HG03175 (cell line): ENCODE results near the gene EFCAB5.
A peak's percentile ranks its signal among the peaks of the same experiment; 100 is the strongest.
"Not testable (repeated sequence)": the region's sequence is repeated elsewhere in the genome, so short reads cannot be mapped to it uniquely, and the experiment has no call there.

Source experiments
- ATAC-seq: cut with Tn5 transposase; IDR thresholded peaks from one replicate; pipeline ENCODE4 v1.9.1; 2021; ENCODE audit warnings: mild to moderate bottlenecking, moderate library complexity; ENCODE audit not compliant: unreplicated experiment

EFCAB5 gene

DNA sequence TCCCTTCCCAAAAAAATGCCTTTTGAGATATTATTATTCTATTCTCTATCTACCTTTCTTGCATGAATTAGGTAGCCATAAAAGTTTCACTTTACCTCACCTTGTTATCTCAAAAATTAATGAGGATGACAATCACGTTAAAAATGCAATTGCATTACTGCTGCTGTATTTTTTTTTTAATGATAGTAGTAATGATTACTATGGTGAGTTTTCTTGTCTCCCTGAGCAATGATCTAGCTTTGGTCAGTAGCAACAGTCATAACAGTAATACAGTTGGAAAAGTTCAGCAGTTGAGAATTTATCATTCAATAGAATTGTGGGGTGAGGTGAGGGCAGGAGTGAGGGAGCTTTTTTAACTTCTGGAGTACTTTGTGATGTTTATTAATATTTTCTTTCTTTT lies at the start of gene EFCAB5:
EFCAB5 (plus strand) TSS at position 301 of the 400 bp plus-strand sequence. CDS start 163 bp downstream, outside the sequence.
- no peak for ATAC-seq

DNA sequence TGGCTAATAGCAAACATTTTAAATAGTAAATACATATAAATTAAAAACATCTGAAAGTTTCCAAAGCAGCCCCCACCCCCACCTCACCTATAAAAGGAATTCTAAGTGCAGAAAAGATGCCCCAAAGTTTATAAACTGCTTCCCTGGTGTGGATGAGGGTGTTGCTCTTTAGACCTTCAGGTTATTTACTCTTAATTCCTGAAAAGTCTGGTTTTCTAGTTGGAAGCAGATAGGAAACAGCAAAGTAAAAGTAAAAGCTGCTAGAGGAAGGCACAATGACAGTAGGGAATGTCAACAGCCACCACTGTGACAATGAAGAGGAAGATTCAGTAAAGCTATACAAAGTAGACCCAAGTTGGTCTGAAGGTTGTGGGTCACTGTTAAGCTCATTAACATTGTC lies 49.2 kb upstream of the EFCAB5 start:
- no peak for ATAC-seq

DNA sequence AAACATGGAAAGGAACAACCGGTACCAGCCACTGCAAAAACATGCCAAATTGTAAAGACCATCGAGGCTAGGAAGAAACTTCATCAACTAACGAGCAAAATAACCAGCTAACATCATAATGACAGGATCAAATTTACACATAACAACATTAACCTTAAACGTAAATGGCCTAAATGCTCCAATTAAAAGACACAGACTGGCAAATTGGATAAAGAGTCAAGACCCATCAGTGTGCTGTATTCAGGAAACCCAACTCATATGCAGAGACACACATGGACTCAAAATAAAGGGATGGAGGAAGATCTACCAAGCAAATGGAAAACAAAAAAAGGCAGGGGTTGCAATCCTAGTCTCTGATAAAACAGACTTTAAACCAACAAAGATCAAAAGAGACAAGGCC lies 44.3 kb upstream of the EFCAB5 start:
- not testable (repeated sequence) for ATAC-seq

DNA sequence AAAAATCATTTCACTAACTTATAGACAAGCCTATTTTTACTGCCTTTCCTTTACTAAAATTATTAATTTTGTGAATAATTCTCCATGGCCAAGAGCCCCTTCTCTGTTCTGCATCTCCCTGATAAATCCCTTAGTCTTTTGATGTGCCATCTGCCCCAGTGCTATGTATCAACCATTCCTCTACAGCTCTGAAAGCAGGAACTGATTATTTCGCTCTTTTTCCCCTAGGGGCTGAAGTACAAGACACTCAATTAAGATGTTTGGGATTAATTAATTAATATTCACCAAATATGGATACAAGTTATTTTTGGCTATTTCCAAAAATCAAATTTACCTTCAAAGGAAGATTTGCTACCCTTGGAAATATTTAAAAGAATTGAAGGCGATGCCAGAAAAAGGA lies 38.0 kb upstream of the EFCAB5 start:
- no peak for ATAC-seq

DNA sequence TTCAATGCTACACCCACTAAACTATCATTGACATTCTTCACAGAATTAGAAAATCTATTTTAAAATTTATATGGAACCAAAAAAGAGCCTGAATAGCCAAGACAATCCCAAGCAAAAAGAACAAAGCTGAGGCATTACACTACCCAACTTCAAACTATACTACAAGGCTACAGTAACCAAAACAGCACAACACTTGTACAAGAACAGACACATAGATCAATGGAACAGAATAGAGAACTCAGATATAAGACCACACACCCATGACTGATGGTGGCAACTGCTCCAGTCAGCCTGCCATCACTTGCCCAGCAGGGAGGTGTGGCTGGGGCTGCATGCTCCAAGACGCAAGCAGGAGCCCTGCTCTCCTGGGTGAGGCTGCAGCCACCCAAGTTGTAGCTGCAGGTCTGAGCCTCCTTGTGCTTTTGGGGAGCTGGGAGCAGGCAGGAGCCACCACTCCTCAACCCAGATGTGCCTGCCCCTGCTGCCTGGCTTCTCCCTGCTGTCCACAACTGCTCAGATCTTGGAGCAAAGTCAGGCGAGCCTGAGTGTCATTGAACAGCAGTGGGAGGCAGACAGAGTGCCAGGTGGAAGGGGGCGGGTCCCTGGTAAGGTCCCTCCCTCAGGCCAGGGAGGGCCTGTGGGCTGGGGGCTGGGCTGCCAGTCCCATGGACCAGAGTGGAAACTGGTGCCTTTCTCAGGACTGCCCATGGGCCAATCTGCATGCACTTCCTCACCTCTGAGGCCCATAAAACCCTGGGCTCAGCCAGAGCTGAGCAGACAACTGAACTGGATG lies 36.2 kb upstream of the EFCAB5 start:
- no peak for ATAC-seq

DNA sequence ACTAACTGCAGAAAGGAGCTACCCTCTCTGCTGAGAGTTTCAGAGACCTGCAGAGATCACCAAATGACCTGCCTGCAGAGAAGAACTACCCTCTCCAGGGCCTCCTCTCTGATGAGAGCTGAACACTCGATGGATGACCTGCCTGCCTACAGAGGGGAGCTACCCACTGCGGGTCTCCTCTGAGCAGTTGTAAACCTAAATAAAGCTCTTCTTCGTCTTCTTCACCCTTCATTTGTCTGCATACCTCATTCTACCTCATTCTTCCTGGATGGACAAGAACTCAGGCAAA lies 35.6 kb upstream of the EFCAB5 start:
- no peak for ATAC-seq

DNA sequence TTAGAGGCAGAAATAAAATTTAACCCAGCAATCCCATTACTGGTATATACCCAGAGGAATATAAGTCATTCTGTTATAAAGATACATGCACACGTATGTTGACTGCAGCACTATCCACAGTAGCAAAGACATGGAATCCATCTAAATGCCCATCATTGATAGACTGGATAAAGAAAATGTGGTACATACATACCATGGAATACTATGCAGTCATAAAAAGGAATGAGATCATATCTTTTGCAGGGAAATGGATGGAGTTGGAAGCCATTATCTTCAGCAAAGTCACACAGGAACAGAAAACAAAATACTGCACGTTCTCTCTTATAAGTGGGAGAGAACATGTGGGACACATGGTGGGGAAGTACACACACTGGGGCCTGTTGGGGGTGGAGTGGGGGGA lies 34.5 kb upstream of the EFCAB5 start:
- no peak for ATAC-seq

DNA sequence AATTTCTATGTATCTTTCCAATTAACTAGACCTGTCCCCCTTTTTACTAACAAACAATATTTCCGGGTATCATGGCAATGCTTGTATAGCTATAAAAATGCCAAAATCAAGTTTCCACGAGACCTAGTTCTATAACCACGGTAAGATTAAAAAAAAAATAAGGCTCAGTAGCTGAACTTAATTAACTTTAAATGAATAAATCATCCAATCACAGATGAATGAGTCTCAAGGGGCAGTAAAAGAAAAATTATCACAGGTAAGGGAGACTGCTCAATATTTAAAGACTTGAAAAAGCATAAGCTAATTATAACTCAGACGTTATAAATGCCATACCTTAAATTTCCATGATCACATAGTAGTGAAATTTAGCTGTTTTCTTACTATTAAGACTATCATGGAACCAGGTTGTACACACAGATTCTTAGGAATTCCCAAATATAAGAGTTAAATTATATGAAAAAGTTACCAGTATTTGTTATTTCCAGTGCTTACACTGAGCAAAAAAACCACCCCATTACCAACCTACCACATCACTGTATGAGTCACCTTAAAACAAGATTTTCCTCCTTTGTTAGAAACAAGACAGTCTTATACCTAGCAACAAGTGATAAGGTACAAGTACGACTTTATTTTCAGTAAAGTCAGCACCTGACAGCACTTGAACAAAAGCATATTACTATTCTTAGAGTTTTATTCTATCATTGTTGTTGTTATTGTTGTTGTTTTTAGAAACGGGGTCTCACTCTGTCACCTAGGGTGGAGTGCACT lies 32.0 kb upstream of the EFCAB5 start:
- ATAC-seq, result no peak

DNA sequence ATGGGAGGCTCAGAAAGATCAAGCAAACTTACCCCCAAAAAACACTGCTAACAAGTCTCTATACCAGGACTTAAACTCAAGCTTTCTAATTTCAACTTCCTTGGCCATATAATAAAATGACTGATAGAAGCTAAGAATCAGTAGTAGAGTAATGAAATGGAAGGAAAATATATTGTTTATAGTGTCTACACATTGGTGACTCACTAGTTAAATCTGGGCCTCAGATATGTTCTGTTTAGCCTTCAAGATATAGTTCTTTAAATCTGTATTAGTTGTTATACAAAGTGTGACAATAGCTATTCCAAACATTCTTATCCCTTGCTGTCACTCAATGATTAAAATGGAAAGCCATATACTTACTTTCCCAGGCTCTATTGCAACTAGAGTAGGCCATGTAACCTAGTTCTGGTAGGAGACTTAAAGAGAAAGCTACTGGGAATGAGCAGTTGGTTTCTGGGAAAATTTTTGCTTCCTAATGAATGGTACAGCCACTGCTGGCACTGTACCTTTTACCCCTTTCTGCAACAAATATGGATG lies 29.7 kb upstream of the EFCAB5 start:
- ATAC-seq, result no peak

DNA sequence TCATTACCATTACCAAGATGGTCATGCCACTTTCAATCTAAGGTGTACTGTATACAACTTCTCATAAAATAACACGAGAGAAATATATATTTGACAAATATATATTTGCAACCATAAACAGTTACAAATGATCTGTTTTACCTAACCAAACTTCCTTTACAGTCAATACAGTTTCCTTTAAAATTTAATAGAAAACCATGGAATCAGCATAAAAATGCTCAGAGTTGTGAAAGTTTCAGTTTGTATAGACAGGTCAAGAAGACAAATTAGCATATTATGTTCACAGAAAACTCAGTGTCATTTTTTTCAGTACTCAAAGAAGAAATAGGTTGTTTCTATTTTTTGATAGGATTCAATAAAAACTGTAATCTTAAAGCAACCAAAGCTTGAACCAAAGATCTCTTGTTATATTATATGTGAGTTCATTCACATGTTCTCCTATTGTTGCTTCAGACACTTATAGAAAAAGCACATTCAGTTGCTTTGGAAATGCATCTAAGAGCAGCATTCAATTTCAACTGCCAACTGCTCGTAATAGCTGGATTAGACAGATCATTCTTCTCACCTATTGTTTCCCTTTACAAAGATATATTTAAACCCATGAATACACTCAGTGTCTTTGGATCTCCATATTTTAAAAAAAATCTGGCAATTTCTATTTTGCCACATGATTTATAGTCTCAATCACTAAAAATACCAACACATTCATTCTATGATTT lies 26.5 kb upstream of the EFCAB5 start:
- ATAC-seq, result no peak

DNA sequence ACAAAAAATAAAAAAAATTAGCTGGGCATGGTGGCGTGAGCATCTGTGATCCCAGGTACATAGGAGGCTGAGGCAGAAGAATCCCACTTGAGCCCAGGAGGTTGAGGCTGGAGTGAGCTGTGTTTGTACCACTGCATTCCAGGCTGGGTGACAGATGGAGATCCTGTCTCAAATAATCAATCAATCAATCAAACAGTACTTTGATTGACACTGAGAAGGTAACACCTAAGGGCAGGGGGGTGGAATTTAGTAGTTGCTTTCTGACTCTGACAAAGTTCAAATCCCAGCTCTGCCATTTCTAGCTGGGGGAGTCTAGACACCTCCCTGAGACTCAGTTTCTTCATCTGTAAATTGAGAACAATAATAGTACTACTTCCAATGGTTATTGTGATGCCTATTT lies 23.4 kb upstream of the EFCAB5 start:
- ATAC-seq, result no peak

DNA sequence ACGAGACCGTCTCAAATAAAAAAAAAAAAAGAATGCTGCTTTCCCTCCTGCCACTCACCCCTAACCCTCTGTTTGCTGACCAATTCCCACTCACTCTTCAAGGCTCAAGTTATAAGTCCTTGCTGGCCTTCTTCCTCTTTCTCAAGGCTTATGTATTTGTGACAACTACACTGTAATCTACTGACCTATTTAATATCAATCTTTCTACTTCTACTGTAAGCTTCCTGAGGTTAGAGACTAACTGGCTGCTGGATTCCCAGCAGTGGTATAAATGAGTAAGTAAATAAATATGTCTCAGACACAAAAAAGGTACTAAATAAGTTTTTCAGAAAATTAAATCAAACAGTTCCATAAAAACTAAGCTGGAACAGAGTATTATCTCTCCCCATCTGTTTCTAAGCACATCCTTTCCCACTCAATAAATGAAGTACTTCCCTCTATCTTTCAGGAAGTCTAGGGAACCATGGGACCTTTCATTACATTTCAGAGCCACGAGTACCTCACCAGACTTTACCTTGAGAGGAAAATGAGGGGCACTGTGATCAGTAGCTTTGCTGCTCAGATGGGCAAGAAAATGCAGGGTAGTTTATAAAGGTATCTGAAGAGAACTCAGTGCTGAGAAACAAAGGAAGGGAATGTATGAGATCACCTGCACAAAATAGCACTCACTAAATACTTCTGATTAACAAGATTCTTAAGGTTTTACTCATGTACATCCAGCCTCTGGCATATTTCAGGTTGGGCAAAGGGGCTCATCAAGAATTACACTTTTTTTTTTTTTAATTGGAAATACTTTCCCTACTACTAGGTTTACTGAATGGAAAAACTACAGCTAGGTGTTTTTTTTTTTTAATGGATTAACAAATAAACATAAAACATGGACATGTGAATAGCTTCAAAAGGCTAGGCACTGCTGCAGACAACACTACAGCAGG lies 22.2 kb upstream of the EFCAB5 start:
- no peak for ATAC-seq

DNA sequence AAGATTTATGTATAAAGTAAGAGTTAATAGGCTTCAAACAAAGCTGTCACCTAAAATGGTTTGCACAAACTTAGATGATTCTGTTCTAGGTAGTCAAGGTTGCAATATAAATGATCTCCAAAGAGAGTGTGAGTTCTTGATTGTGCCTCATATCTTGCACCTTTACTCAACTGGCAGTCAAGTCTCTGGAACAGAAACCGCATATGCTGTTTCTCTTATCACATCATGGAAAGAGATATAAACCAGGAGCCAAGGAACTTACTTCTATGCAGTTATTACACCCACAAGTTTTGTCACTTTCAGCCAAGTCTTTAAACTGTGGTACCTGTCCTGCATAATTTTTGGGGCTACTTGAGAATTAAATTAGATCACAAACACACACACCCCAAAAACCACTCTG lies 16.6 kb upstream of the EFCAB5 start:
- no peak for ATAC-seq

DNA sequence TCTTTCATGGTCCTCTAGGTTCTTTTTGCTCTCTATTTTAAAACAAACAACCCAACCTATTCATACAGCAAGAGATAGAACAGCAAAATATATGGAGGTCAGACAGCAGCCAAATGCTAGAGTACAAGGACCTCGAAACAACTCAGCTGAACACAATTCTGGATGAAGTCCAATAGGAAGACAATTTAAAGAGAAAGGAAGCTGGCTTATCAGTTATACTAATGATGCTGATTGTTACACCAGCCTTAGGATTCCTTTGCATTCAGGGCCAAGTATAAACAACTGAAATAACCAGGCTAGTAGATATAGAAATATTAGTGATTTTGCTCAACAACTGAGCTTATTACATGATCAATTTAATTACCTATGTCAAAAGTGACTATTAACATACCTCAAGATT lies 13.9 kb upstream of the EFCAB5 start:
- no peak for ATAC-seq

DNA sequence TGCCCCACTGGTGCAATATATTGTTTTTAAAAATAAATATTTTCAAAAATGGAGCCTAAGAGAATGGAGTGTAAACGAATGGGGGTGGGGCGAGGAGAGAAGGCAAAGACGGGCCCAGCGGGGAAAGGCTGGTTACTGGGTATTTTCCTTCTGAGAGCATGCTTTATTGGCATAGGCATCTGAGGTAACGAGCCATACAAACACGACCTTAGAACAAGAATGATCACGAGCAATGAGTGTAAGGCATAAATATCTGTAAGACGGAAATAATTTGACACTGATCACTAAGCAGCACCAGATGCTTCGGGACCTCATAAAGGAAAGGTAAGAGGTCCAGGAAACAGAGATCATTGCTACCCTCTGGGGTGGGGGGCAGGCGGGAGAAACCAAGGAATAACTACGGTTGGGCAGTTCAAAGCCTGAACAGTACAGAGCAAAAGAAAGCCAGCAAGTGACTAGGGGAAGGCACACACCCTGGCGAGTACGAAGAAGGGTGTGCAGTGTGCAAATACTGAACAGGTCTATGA lies 12.4 kb upstream of the EFCAB5 start:
- no peak for ATAC-seq

DNA sequence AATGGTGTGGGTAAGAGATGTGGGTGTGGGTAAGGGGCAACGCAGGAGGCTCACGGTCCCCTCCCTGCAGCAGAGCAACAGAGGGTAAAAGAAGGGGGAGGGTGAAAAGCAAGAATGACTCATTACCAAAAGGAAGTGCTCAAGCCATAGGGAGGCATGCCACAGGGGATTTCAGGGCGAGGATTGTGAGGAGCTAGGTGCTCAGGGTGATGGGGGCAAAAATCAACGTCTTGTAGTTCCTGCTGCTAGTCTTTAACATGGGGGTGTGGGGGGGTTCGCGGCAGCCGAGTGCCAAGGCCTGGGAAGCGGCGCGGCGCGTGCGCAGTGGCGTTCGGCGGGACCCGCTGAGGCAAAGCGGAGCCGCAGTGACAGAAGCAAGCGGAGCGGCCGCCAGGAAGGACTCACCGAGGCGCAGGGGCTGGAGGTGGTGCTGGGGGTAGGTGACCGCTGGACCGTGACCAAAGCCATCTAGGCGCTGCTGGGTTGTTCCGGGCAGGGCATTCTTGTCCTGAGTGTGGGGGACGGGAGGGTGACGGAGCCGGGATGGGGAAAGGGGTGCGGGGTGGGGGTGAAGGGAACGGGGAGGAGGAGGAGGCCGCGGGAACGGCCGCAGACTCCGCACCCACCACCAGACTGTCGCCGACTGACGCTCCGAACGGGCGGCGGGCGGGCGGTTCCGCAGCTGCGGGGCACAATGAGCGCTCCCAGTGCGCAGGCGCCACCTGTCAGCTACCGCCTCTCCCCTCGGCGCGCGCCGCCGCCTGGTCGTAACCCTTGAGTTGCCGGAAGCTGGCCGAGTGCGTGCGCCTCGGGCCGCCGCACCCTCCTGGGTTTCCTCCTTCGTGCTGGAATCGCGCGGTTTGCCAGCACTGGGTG lies 11.7 kb upstream of the EFCAB5 start, which contains the start of gene SSH2:
SSH2 (minus strand) TSS at position 696 of the 876 bp plus-strand sequence; CDS start at position 468, 228 bp downstream.
- ATAC-seq, result peak; percentile 61

DNA sequence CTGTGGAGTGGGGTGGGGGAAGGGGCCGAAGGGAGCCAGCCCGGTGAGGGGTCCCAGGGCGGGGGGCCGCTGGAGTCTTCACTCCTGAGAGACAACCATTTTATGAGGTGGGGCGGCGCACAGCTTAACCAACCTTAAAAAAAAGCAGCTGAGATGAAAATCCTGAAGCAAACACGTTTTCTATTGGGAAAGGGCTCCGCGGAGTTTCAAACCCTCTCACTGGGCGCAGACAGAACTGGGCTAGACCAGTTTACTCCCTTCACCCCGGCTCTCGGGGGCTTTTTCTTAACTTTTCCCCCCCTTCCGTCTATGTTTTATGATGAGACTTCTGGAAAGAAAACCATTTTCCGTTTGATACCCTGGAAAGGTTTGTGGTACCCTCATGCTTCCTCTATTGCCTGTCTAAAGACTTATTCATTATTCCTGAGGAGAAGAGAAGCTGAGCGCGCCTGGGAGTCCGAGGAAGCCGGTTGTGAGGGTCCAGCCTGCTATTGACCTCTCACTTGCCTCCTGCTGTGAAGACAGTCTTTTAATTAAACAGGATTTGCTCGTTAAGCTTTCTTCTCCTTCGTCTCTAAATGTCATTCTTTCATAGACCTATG lies 10.9 kb upstream of the EFCAB5 start:
- no peak for ATAC-seq

DNA sequence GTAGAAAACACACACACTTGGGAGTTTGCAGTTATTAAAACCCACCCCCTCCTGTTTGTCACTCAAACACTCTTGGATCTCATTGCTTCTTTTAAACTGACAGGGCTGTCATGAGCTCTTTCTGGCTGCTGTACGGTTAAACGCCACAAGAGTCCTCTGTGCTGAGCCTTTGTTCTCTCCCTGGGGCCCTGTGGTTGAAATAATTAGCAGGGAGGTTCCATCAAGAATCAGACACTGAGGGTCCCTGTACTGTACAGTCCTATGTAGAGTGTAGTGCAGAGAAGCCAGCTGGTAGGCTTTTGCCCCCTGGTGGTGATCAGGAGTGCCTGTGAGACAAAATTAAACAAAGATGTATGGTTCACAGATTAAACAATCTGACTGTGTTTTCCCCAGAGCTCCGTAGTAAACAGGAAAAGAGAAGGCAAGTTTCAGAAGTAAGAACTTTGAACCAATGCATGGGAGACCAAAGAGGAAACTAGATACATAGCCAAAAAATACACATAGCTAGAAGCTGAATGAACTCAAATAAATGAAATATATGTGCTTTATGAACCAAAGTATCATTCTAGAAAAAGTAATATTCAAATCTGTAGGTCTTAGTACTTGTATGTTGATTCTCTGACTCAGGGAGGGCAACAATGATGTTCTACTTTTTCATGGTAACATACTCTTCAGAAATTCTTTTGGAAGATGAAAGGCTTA lies 10.1 kb upstream of the EFCAB5 start:
- ATAC-seq, result peak; percentile 80
